B cell (primary cell): ENCODE data around the gene ATP1B2. TPM values are rescaled to one million over a fixed set of nuclear protein-coding genes. Genes with fewer than 3 reads are reported as not detected.

Experiments
- ATAC-seq: fragments of 200-7000 bp; cut with Tn5 transposase; one replicate; pipeline ENCODE4 v1.10.0; 2021; ENCODE audit warnings: low read depth, mild to moderate bottlenecking, moderate number of reproducible peaks, moderate library complexity
- CTCF ChIA-PET: fragments of 350-600 bp; sonication (Branson Sonifier 250); formaldehyde crosslinking; loops from one replicate; lab custom pipeline; 2021; ENCODE audit warnings: antibody characterized with exemption, inconsistent platforms; lab: Charles Lee
- POLR2A ChIA-PET: fragments of 350-600 bp; sonication (Branson Sonifier 250); formaldehyde crosslinking; loops from one replicate; lab custom pipeline; 2021; ENCODE audit warnings: antibody characterized with exemption; lab: Charles Lee
- DNase-seq: peaks from one replicate; pipeline ENCODE4 v3.0.0; 2013
- H2AFZ ChIP-seq: 2 replicates; pipeline ENCODE4 v1.6.1; 2012; ENCODE audit warnings: mild to moderate bottlenecking, low read depth, low read length; ENCODE audit not compliant: insufficient read depth, poor library complexity, severe bottlenecking
- H3K27ac ChIP-seq, 2 donors: 1 replicate in 1 of 2; 2 replicates in 1 of 2; pipeline ENCODE4 v1.5.1; 2012 to 2013; ENCODE audit warnings: low read length in 2 of 2, mild to moderate bottlenecking in 2 of 2, moderate library complexity in 1 of 2
- H3K27me3 ChIP-seq, 4 experiments: fragments of 200-600 bp in 1 of 4; sonication (generic) in 1 of 4; replicated peaks in 1 of 4; 1 replicate in 2 of 4; 2 replicates in 2 of 4; pipeline versions ENCODE4 v1.6.1 to v1.7.0; 2013 to 2016; ENCODE audit warnings: low read length in 3 of 4, mild to moderate bottlenecking in 2 of 4, mixed read lengths in 1 of 4, moderate library complexity in 1 of 4; ENCODE audit not compliant: insufficient read depth in 4 of 4, control insufficient read depth in 3 of 4; ENCODE audit errors: control extremely low read depth in 1 of 4
- H3K36me3 ChIP-seq, 2 experiments: replicated peaks in 1 of 2; 1 replicate in 1 of 2; 2 replicates in 1 of 2; pipeline versions ENCODE4 v1.6.1 to v1.7.1; 2013; ENCODE audit warnings: low read length in 1 of 2; ENCODE audit not compliant: insufficient read depth in 2 of 2, control insufficient read depth in 1 of 2; ENCODE audit errors: control extremely low read depth in 1 of 2, extremely low read depth in 1 of 2
- H3K4me1 ChIP-seq, 2 donors: fragments of 200-600 bp in 1 of 2; sonication (generic) in 1 of 2; 1 replicate in 1 of 2; 2 replicates in 1 of 2; pipeline versions ENCODE4 v1.5.1 to v1.6.1; 2013 to 2017; ENCODE audit warnings: low read length in 2 of 2; ENCODE audit not compliant: control insufficient read depth in 2 of 2, insufficient read depth in 2 of 2
- H3K4me2 ChIP-seq: replicated peaks from 2 replicates; pipeline ENCODE3; 2012; ENCODE audit warnings: mild to moderate bottlenecking, low read depth, low read length; ENCODE audit not compliant: poor library complexity, severe bottlenecking
- H3K4me3 ChIP-seq, 5 experiments: fragments of 200-600 bp in 1 of 5; sonication (generic) in 1 of 5; 1 replicate in 3 of 5; 2 replicates in 2 of 5; pipeline versions ENCODE4 v1.5.1 to v1.7.0; 2011 to 2016; ENCODE audit warnings: low read length in 4 of 5, mild to moderate bottlenecking in 4 of 5, low read depth in 2 of 5, control low read depth in 1 of 5, moderate library complexity in 1 of 5; ENCODE audit not compliant: insufficient read depth in 1 of 5; ENCODE audit errors: control extremely low read depth in 1 of 5, extremely low read depth in 1 of 5
- H3K79me2 ChIP-seq: fragments of 200-600 bp; sonication (generic); one replicate; pipeline ENCODE4 v1.6.0; 2016; ENCODE audit warnings: low read length; ENCODE audit not compliant: control insufficient read depth, insufficient read depth
- H3K9ac ChIP-seq: fragments of 200-600 bp; sonication (generic); 2 replicates; pipeline ENCODE4 v1.6.1; 2017; ENCODE audit warnings: mild to moderate bottlenecking, low read length, moderate library complexity
- H3K9me3 ChIP-seq, 3 donors: one replicate each; pipeline versions ENCODE4 v1.6.1 to v1.7.1; 2013; ENCODE audit warnings: low read length in 2 of 3; ENCODE audit not compliant: control insufficient read depth in 2 of 3, insufficient read depth in 1 of 3; ENCODE audit errors: control extremely low read depth in 1 of 3
- H4K20me1 ChIP-seq: 2 replicates; pipeline ENCODE4 v1.6.0; 2012; ENCODE audit warnings: mild to moderate bottlenecking, low read length; ENCODE audit not compliant: insufficient read depth, control insufficient read depth, poor library complexity, severe bottlenecking
- H3K27ac Mint-ChIP-seq: one replicate; pipeline ENCODE4 v1.8.0; 2021; ENCODE audit warnings: mixed read lengths
- H3K27me3 Mint-ChIP-seq: one replicate; pipeline ENCODE4 v1.8.0; 2021; ENCODE audit warnings: mixed read lengths
- H3K4me1 Mint-ChIP-seq: one replicate; pipeline ENCODE4 v1.8.0; 2021; ENCODE audit warnings: mixed read lengths
- H3K4me3 Mint-ChIP-seq: one replicate; pipeline ENCODE4 v1.8.0; 2021; ENCODE audit warnings: mixed read lengths
- H3K9me3 Mint-ChIP-seq: one replicate; pipeline ENCODE4 v1.8.0; 2022; ENCODE audit warnings: mixed read lengths; ENCODE audit not compliant: insufficient read depth
- CTCF ChIP-seq: fragments of 200-600 bp; IDR thresholded peaks from one replicate; pipeline ENCODE4 v1.8.0; 2022; ENCODE audit warnings: antibody characterized with exemption, mild to moderate bottlenecking
- EZH2 ChIP-seq: IDR thresholded peaks from 2 replicates; pipeline ENCODE4 v1.6.1; 2012; ENCODE audit warnings: borderline replicate concordance, low read depth, mild to moderate bottlenecking, moderate library complexity, low read length; ENCODE audit not compliant: insufficient read depth, poor library complexity, severe bottlenecking
- WGBS: methylation state at CpG from one replicate; pipeline ENCODE4 v1.1.5; 2013; ENCODE audit warnings: missing lambda C conversion rate; ENCODE audit not compliant: insufficient coverage; 5-methylcytosine and 5-hydroxymethylcytosine counted together
- intact Hi-C: fragments of 100-400 bp; cut with micrococcal nuclease; formaldehyde crosslinking; loops from one replicate; pipeline ENCODE4 v1.10.0; 2022
- polyA plus RNA-seq: library from polyadenylated mRNA; depleted of rRNA; stranded (reverse); fragments of >200 nt; gene quantifications from 2 replicates; pipeline ENCODE4 v1.2.3, GENCODE V29; 2012
- total RNA-seq, 2 donors: library from RNA; stranded (reverse); fragments of 120-200 nt in 1 of 2; gene quantifications; 1 replicate in 1 of 2; 2 replicates in 1 of 2; pipeline versions ENCODE4 v1.2.3 to v1.2.4, GENCODE V29; 2013 to 2022

ATP1B2 gene
- total and polyA plus RNA-seq, 2 donors (not counting 1 experiment from before 2014, with no cell fraction given), result 0.39 TPM; not detected in 1

- H3K36me3 ChIP-seq, result no peaks in the 10 kb centered on the region
- DNase-seq, result no peak
- no peak overlapping the region for H3K9ac ChIP-seq
- no peaks in the 10 kb centered on the region for H3K79me2 ChIP-seq
- peaks cover 0 to 15% (median 8%) of the 10 kb centered on the region in 4 experiments for H3K27me3 ChIP-seq
- no peak overlapping the region for H3K4me3 ChIP-seq
- no peaks in the 10 kb centered on the region for H4K20me1 ChIP-seq
- CTCF ChIA-PET, result no interaction called here
- no peak overlapping the region for H3K4me3 Mint-ChIP-seq
- H3K4me2 ChIP-seq, result no peak overlapping the region
- TF ChIP-seq EZH2, result no peak
- TF ChIP-seq CTCF, result no peak
- no peak overlapping the region for H3K27ac ChIP-seq
- H2AFZ ChIP-seq, result no peak overlapping the region
- intact Hi-C loops, result no loop called here
- no peak overlapping the region for H3K27ac Mint-ChIP-seq
- POLR2A ChIA-PET, result interaction anchor here (0.7 kb wide), 1 partner anchor 22 kb away, joined by 5 read pairs; no protein-coding TSS in a partner anchor
- peaks cover 4% of the 10 kb centered on the region for H3K4me1 Mint-ChIP-seq
- no peaks in the 10 kb centered on the region for H3K9me3 ChIP-seq
- ATAC-seq, result no peak
- peaks cover 0 to 2% of the 10 kb centered on the region in 2 donors for H3K4me1 ChIP-seq
- H3K27me3 Mint-ChIP-seq, result peaks cover 21% of the 10 kb centered on the region
- 83% methylated on average over 10 of the region's 10 CpGs for WGBS
- H3K9me3 Mint-ChIP-seq, result no peaks in the 10 kb centered on the region
Measured at GRCh38 chr17:7656958-7657609, 6.4 kb downstream of the ATP1B2 start.

GRCh38 chr17:7667656-7668406 is 17.1 kb downstream of the ATP1B2 start:
- Histone ChIP-seq H4K20me1 (peaks cover 6% of the 10 kb centered on the region), H3K27ac (no peak overlapping the region), H3K4me1 (no peaks in the 10 kb centered on the region), H3K4me3 (no peak overlapping the region), H2AFZ (no peak overlapping the region), H3K9ac (no peak overlapping the region), H3K9me3 (no peaks in the 10 kb centered on the region), H3K79me2 (no peaks in the 10 kb centered on the region), H3K36me3 (peaks cover 3 to 54% of the 10 kb centered on the region in 2 experiments), H3K27me3 (no peaks in the 10 kb centered on the region), H3K4me2 (no peak overlapping the region)
- H3K27me3 Mint-ChIP-seq, result no peaks in the 10 kb centered on the region
- DNase-seq (no peak), ATAC-seq (no peak)
- TF ChIP-seq EZH2, result no peak
- TF ChIP-seq CTCF, result no peak
- no peak overlapping the region for H3K4me3 Mint-ChIP-seq
- WGBS, result 92% methylated on average over 6 of the region's 10 CpGs
- intact Hi-C loops, result no loop called here
- ChIA-PET CTCF (interaction anchor here (1.1 kb wide), 1 partner anchor 20 kb away, joined by 3 read pairs; the partner anchor contains the start of gene TP53), POLR2A (interaction anchor here (0.6 to 0.7 kb wide), 3 partner anchors 27 to 318 kb away, joined by 3 to 6 read pairs (median 3); no protein-coding TSS in a partner anchor)
- H3K9me3 Mint-ChIP-seq, result no peaks in the 10 kb centered on the region
- H3K4me1 Mint-ChIP-seq, result no peaks in the 10 kb centered on the region
- H3K27ac Mint-ChIP-seq, result no peak overlapping the region
